ENCODE results near the gene COL27A1. TPM values are rescaled to one million over a fixed set of nuclear protein-coding genes. Genes with fewer than 3 reads are reported as not detected.

COL27A1 gene
- total RNA-seq, 1 experiment from 2014 or later, result not detected

GRCh38 chr9:114121227-114122135 is 33.9 kb upstream of the COL27A1 start:
- Histone ChIP-seq H3K79me2 (ENCODE audit: low read length) (no peaks in the 10 kb centered on the region), H3K4me2 (ENCODE audit: low read depth, low read length, poor library complexity, severe bottlenecking) (no peak overlapping the region), H3K4me3 (ENCODE audit: low read length) (no peak overlapping the region), H2AFZ (ENCODE audit: low read length) (no peak overlapping the region), H3K9me2 (replicated peaks; ENCODE audit: insufficient read depth, low read length) (no peaks in the 10 kb centered on the region), H3K27ac (ENCODE audit: low read length) (no peak overlapping the region), H3K4me1 (ENCODE audit: low read length) (no peaks in the 10 kb centered on the region), H3K36me3 (ENCODE audit: insufficient read depth, low read length) (no peaks in the 10 kb centered on the region), H4K20me1 (ENCODE audit: insufficient read depth, low read depth, low read length) (no peaks in the 10 kb centered on the region), H3K9ac (ENCODE audit: low read length) (no peak overlapping the region), H3K27me3 (ENCODE audit: low read length) (no peaks in the 10 kb centered on the region), H3K9me3 (ENCODE audit: low read length) (no peaks in the 10 kb centered on the region)
- no peak for DNase-seq

DNA sequence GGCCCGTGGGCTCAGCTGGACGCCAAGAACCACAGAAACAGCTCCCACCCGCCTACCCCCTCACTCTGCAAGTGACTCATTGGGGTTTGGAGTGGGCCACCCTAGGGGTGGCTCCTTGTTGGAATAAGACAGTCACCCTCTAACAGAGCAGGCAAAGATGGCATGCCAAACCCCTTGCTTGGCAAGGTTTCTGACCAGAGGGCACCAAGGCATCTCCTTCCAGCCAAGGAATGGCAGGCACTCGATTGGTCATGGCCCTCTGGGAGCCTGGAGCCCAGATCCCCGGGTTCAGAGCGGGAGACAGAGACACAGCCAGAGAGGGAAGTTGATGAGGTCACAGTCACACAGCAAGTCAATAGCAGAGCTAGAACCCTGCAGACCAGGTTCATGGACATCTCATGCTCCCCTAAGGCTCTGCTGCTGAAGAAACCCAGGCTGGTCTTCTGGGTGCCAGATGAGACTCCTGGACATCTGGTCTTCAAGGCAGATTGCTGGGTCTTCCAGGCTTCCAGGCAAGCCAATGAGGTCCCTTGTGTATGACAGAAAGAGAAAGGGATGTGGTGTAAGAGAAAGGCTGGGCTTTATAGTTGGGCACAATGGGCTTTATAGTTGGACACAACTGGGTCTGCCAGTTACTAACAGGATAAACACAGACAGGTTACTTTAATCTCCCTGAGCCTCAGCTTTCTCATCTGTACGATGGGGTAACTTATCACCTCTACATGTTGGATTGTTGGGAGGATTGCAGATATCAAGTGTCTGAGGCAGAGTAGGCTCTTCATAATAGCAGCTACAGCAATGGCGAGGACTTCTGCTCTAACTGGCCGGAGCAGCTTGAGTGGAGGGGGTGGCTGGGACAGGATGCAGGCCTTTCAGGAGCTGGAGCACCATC is 33.0 kb upstream of the COL27A1 start:
- H3K36me3 ChIP-seq (ENCODE audit: insufficient read depth, low read length), result no peaks in the 10 kb centered on the region
- no peak overlapping the region for H2AFZ ChIP-seq (ENCODE audit: low read length)
- no peaks in the 10 kb centered on the region for H3K79me2 ChIP-seq (ENCODE audit: low read length)
- no peak for DNase-seq
- no peaks in the 10 kb centered on the region for H4K20me1 ChIP-seq (ENCODE audit: insufficient read depth, low read depth, low read length)
- H3K4me1 ChIP-seq (ENCODE audit: low read length), result no peaks in the 10 kb centered on the region
- no peak overlapping the region for H3K4me3 ChIP-seq (ENCODE audit: low read length)
- no peak overlapping the region for H3K9ac ChIP-seq (ENCODE audit: low read length)
- no peaks in the 10 kb centered on the region for H3K27me3 ChIP-seq (ENCODE audit: low read length)
- H3K27ac ChIP-seq (ENCODE audit: low read length), result no peak overlapping the region
- no peaks in the 10 kb centered on the region for H3K9me3 ChIP-seq (ENCODE audit: low read length)
- H3K9me2 ChIP-seq (replicated peaks; ENCODE audit: insufficient read depth, low read length), result no peaks in the 10 kb centered on the region
- H3K4me2 ChIP-seq (ENCODE audit: low read depth, low read length, poor library complexity, severe bottlenecking), result no peak overlapping the region

DNA sequence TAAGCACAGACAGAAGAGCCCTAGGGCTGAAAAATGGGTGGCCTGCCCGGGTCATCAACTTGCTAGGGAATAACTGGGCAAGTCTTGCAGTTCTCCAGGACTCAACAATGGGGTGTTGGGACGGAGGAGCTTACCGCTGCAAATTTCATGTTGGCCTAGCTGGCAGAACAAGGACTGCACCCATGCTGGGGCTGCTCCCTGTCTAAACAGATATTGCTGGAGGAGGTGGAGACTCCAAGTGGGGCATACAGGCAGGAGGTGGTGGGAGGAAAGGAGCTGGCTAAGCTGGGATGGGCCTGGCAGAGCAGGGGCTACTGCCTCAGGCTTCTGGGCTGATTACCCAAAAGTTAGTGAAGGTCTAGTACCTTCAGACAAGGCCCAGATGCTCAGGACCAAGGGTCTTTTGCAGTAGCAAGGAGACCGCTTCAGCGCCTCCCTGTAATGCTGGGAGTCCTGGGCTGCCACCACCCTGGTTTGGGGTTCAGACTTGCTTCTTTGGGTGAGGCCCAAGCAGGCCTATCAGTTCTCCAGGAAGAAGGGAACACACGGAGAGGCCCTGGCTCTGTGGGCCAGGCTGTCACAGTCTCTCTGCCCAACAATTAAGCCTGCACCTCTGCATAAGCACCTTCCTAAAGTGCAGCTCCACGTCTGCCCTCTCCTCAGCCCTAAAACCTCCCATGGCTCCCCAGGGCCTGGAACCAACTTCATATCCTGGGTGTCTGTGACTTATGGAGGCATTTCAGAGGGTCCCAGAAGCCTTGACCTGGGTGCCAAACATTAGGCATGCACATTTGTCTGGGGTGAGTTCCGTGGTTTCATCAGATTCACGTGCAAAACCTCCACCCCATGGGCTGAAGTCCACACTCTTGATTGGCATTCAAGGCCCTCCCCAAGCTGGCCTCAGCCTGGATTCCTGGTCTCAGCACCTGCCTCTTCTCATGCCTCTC is 32.0 kb upstream of the COL27A1 start:
- no peaks in the 10 kb centered on the region for H3K4me1 ChIP-seq (ENCODE audit: low read length)
- no peaks in the 10 kb centered on the region for H3K36me3 ChIP-seq (ENCODE audit: insufficient read depth, low read length)
- H4K20me1 ChIP-seq (ENCODE audit: insufficient read depth, low read depth, low read length), result no peaks in the 10 kb centered on the region
- H2AFZ ChIP-seq (ENCODE audit: low read length), result no peak overlapping the region
- H3K4me3 ChIP-seq (ENCODE audit: low read length), result no peak overlapping the region
- H3K9ac ChIP-seq (ENCODE audit: low read length), result no peak overlapping the region
- no peak overlapping the region for H3K4me2 ChIP-seq (ENCODE audit: low read depth, low read length, poor library complexity, severe bottlenecking)
- DNase-seq, result no peak
- no peaks in the 10 kb centered on the region for H3K9me2 ChIP-seq (replicated peaks; ENCODE audit: insufficient read depth, low read length)
- no peak overlapping the region for H3K27ac ChIP-seq (ENCODE audit: low read length)
- H3K9me3 ChIP-seq (ENCODE audit: low read length), result no peaks in the 10 kb centered on the region
- H3K79me2 ChIP-seq (ENCODE audit: low read length), result no peaks in the 10 kb centered on the region
- no peaks in the 10 kb centered on the region for H3K27me3 ChIP-seq (ENCODE audit: low read length)

GRCh38 chr9:114124138-114124537 is 31.2 kb upstream of the COL27A1 start:
- H3K27ac ChIP-seq (ENCODE audit: low read length), result no peak overlapping the region
- no peaks in the 10 kb centered on the region for H4K20me1 ChIP-seq (ENCODE audit: insufficient read depth, low read depth, low read length)
- H3K4me3 ChIP-seq (ENCODE audit: low read length), result no peak overlapping the region
- H3K9me3 ChIP-seq (ENCODE audit: low read length), result no peaks in the 10 kb centered on the region
- no peak overlapping the region for H3K9ac ChIP-seq (ENCODE audit: low read length)
- H3K27me3 ChIP-seq (ENCODE audit: low read length), result no peaks in the 10 kb centered on the region
- no peaks in the 10 kb centered on the region for H3K9me2 ChIP-seq (replicated peaks; ENCODE audit: insufficient read depth, low read length)
- H2AFZ ChIP-seq (ENCODE audit: low read length), result no peak overlapping the region
- no peaks in the 10 kb centered on the region for H3K36me3 ChIP-seq (ENCODE audit: insufficient read depth, low read length)
- no peak for DNase-seq
- no peaks in the 10 kb centered on the region for H3K79me2 ChIP-seq (ENCODE audit: low read length)
- no peak overlapping the region for H3K4me2 ChIP-seq (ENCODE audit: low read depth, low read length, poor library complexity, severe bottlenecking)
- no peaks in the 10 kb centered on the region for H3K4me1 ChIP-seq (ENCODE audit: low read length)

DNA sequence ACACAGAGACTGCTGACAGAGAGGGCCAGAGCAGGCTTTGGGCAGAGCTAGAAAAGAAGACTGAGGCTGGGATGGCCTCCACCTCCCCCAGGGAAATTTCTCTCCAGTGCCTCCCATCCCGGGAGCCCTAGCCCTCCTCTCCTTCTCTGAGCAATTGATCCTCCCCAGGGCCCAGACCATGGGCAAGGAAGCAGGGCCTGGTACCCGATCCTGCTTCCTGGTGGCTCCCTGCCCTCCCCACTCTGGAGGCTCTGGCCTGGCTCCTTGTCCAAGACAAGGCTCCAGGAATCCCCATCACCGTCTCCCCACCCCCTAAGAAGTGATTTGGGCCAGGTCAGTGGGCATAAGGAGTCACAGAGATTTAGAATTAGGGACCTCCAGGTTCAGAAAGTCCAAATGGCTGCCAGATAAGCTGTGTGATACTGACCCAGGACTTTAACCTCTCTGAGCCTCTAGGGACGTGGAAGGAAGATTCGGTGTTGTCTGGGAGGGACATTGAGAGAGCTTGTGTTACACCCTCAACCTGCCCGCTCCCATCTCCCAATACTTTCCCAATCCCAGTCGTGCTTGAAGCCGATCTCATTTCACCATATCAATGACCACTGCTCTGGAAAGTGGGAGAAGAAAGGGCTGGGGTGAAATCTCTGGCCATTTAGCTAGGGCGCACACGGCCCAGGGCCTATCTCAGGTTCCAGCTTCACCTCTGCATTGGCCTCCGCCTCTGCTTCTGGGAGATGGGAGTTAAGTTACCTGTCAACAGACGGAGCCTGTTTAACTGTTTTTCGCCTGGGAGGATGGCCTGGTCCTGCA is 30.5 kb upstream of the COL27A1 start:
- no peaks in the 10 kb centered on the region for H3K27me3 ChIP-seq (ENCODE audit: low read length)
- H3K4me1 ChIP-seq (ENCODE audit: low read length), result no peaks in the 10 kb centered on the region
- no peak overlapping the region for H3K4me3 ChIP-seq (ENCODE audit: low read length)
- H3K9me2 ChIP-seq (replicated peaks; ENCODE audit: insufficient read depth, low read length), result no peaks in the 10 kb centered on the region
- H4K20me1 ChIP-seq (ENCODE audit: insufficient read depth, low read depth, low read length), result no peaks in the 10 kb centered on the region
- H3K9ac ChIP-seq (ENCODE audit: low read length), result no peak overlapping the region
- no peaks in the 10 kb centered on the region for H3K79me2 ChIP-seq (ENCODE audit: low read length)
- no peak overlapping the region for H3K27ac ChIP-seq (ENCODE audit: low read length)
- no peak overlapping the region for H2AFZ ChIP-seq (ENCODE audit: low read length)
- no peaks in the 10 kb centered on the region for H3K36me3 ChIP-seq (ENCODE audit: insufficient read depth, low read length)
- H3K4me2 ChIP-seq (ENCODE audit: low read depth, low read length, poor library complexity, severe bottlenecking), result no peak overlapping the region
- no peaks in the 10 kb centered on the region for H3K9me3 ChIP-seq (ENCODE audit: low read length)
- peak; percentile 9 for DNase-seq

DNA sequence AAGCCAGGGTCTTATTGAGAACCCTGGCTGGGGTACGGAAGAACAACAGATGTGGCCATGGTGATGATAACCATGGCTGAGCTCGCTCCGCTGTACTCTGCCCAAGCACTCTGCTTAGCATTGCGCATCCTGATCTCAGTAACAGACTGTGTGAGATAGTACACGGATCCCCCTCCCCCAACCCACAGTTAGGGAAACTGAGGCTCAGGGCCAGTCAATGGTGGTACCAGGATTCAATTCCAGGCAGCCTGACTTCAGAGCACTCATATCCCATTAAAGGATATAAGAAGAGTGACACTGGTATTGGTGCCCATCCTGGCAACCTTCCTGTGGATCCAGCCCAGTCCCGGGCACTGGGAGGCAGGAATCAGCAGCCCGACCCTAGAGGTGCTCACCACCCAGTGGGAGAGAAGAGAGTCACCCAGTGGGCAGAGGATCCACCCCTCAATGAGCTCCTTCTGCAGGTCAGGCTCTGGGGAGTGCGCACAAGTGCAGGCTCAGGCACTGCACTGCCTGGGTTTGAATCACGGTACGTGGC is 29.8 kb upstream of the COL27A1 start:
- Histone ChIP-seq H3K4me3 (ENCODE audit: low read length) (no peak overlapping the region), H4K20me1 (ENCODE audit: insufficient read depth, low read depth, low read length) (no peaks in the 10 kb centered on the region), H2AFZ (ENCODE audit: low read length) (no peak overlapping the region), H3K79me2 (ENCODE audit: low read length) (no peaks in the 10 kb centered on the region), H3K9me2 (replicated peaks; ENCODE audit: insufficient read depth, low read length) (no peaks in the 10 kb centered on the region), H3K4me2 (ENCODE audit: low read depth, low read length, poor library complexity, severe bottlenecking) (no peak overlapping the region), H3K27me3 (ENCODE audit: low read length) (no peaks in the 10 kb centered on the region), H3K9me3 (ENCODE audit: low read length) (no peaks in the 10 kb centered on the region), H3K36me3 (ENCODE audit: insufficient read depth, low read length) (no peaks in the 10 kb centered on the region), H3K4me1 (ENCODE audit: low read length) (no peaks in the 10 kb centered on the region), H3K9ac (ENCODE audit: low read length) (no peak overlapping the region), H3K27ac (ENCODE audit: low read length) (no peak overlapping the region)
- DNase-seq, result no peak

All from Karpas-422 (cell line).